ENCODE measurements around the gene ITGB3BP. TPM values are rescaled to one million over a fixed set of nuclear protein-coding genes. Genes with fewer than 3 reads are reported as not detected.

The ITGB3BP gene
- polyA plus RNA-seq, 1 experiment = 5.5 TPM

DNA sequence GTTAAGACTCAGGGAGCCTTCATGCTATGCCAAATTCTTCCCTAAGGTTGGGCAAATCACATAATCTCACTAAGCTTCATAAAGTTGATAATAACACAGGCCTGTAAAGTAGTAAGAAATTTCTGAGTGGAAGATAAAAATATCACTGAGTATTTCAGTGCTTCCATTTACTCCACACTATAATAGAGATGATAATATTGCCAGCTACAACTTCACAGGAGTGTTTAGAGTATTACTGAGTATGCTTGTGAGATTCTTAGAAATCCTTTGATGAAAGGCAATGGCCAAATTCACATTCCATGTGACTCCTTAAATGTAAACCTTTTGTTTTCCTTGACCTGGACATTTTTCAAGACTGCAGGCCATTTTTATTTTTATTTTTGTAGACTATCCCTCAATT is 10.4 kb downstream of the ITGB3BP start:
- H3K4me3 ChIP-seq (ENCODE audit: low read depth, low read length) = no peak overlapping the region
- H3K27me3 ChIP-seq (ENCODE audit: control insufficient read depth, insufficient read depth, low read length) = no peaks in the 10 kb centered on the region
- ChIA-PET POLR2A (no interaction called here), CTCF (no interaction called here)
- no peak for DNase-seq (ENCODE audit: low read depth)
- TF ChIP-seq, protein P1, sequence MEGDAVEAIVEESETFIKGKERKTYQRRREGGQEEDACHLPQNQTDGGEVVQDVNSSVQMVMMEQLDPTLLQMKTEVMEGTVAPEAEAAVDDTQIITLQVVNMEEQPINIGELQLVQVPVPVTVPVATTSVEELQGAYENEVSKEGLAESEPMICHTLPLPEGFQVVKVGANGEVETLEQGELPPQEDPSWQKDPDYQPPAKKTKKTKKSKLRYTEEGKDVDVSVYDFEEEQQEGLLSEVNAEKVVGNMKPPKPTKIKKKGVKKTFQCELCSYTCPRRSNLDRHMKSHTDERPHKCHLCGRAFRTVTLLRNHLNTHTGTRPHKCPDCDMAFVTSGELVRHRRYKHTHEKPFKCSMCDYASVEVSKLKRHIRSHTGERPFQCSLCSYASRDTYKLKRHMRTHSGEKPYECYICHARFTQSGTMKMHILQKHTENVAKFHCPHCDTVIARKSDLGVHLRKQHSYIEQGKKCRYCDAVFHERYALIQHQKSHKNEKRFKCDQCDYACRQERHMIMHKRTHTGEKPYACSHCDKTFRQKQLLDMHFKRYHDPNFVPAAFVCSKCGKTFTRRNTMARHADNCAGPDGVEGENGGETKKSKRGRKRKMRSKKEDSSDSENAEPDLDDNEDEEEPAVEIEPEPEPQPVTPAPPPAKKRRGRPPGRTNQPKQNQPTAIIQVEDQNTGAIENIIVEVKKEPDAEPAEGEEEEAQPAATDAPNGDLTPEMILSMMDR (IDR thresholded peaks at IDR 0.05; ENCODE audit: insufficient read depth, low read depth, low read length) = no peak
- no peaks in the 10 kb centered on the region for H3K36me3 ChIP-seq (ENCODE audit: control insufficient read depth, insufficient read depth, low read length)

DNA sequence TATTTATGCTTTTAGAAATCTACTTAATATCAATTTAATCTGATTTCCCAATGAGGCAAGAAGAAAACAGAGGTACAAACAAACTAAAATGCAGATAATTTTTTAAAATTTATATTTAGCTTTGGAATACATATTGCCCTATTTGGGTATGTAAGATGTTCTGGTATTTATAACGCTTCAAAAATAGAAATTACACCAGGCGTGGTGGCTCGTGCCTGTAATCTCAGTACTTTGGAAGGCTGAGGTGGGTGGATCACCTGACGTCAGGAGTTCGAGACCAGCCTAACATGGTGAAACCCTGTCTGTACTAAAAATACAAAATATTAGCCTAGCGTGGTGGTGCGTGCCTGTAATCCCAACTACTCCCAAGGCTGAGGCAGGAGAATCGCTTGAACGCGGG is 13.3 kb downstream of the ITGB3BP start:
- ChIA-PET CTCF (no interaction called here), POLR2A (no interaction called here)
- TF ChIP-seq, protein P1 (IDR thresholded peaks at IDR 0.05; ENCODE audit: insufficient read depth, low read depth, low read length) = no peak
- no peak for DNase-seq (ENCODE audit: low read depth)
- H3K36me3 ChIP-seq (ENCODE audit: control insufficient read depth, insufficient read depth, low read length) = no peaks in the 10 kb centered on the region
- no peaks in the 10 kb centered on the region for H3K27me3 ChIP-seq (ENCODE audit: control insufficient read depth, insufficient read depth, low read length)
- no peak overlapping the region for H3K4me3 ChIP-seq (ENCODE audit: low read depth, low read length)

DNA sequence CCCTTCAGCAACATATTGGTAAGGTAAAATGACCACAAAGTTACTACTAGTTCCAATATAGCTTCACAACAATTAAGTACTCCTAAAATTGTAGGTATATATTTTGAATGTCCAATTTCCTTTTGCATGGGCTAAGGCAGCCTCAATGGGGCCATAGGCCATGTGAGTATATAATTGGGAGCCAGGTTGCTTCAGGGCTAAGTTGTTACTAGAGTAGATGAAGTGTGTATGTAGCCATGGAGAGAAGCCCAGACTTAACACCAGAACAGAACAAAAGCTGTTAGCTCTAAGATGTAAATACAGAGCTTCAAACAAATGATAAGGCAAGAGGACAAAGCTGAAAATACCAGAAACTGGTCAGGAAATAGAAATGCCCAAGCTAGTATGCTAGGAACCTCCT is 16.2 kb downstream of the ITGB3BP start:
- no peaks in the 10 kb centered on the region for H3K27me3 ChIP-seq (ENCODE audit: control insufficient read depth, insufficient read depth, low read length)
- no peak for DNase-seq (ENCODE audit: low read depth)
- CTCF ChIA-PET = no interaction called here
- TF ChIP-seq, protein P1 (IDR thresholded peaks at IDR 0.05; ENCODE audit: insufficient read depth, low read depth, low read length) = no peak
- no peak overlapping the region for H3K4me3 ChIP-seq (ENCODE audit: low read depth, low read length)
- H3K36me3 ChIP-seq (ENCODE audit: control insufficient read depth, insufficient read depth, low read length) = no peaks in the 10 kb centered on the region
- POLR2A ChIA-PET = no interaction called here

DNA sequence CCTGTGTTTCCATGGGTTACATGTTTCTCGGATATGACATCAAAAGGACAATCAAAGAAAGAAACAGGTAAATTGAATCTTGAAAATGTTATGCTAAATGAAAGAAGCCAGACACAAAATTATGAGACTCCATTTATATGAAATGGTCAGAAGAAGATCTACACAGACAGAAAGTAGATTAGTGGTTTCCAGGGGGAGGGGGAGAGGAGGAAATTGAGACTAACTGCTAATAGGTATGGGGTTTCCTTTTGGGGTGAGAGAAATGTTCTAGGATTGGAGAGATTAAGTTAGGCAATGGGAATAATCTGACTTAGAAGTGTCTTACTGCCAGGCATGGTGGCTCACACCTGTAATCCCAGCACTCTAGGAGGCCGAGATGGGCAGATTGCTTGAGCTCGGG is 21.8 kb downstream of the ITGB3BP start:
- TF ChIP-seq, protein P1 (IDR thresholded peaks at IDR 0.05; ENCODE audit: insufficient read depth, low read depth, low read length) = no peak
- CTCF ChIA-PET = interaction anchor here (0.6 kb wide), 1 partner anchor 347 kb away, joined by 5 read pairs; no protein-coding TSS in a partner anchor
- H3K36me3 ChIP-seq (ENCODE audit: control insufficient read depth, insufficient read depth, low read length) = no peaks in the 10 kb centered on the region
- no peak for DNase-seq (ENCODE audit: low read depth)
- no peak overlapping the region for H3K4me3 ChIP-seq (ENCODE audit: low read depth, low read length)
- POLR2A ChIA-PET = no interaction called here
- H3K27me3 ChIP-seq (ENCODE audit: control insufficient read depth, insufficient read depth, low read length) = no peaks in the 10 kb centered on the region

DNA sequence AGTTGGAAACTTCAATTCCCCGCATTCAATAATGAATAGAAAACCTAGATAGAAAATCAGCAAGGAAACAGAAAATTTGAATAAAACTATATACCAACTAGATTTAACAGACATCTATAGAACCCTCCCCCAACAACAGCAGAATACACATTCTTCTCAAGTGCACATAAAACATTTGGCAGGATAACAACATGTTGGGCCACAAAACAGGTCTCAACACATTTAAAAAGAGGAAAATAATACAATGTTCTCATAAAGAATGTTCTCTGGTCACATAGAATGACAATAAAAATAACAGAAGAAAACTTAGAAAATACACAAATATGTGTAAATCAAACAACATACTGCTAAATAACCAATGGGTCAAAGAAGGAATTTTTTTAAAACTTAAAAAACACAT is 24.9 kb downstream of the ITGB3BP start:
- DNase-seq (ENCODE audit: low read depth) = no peak
- Histone ChIP-seq H3K27me3 (ENCODE audit: control insufficient read depth, insufficient read depth, low read length) (no peaks in the 10 kb centered on the region), H3K4me3 (ENCODE audit: low read depth, low read length) (no peak overlapping the region), H3K36me3 (ENCODE audit: control insufficient read depth, insufficient read depth, low read length) (no peaks in the 10 kb centered on the region)
- TF ChIP-seq, protein P1 (IDR thresholded peaks at IDR 0.05; ENCODE audit: insufficient read depth, low read depth, low read length) = no peak
- CTCF ChIA-PET = no interaction called here
- POLR2A ChIA-PET = no interaction called here

Measured in BJ (cell line).